UCSD-AML1 (cell line): Measurements from ENCODE around the gene MMP19.
A peak's percentile ranks its signal among the peaks of the same experiment; 100 is the strongest.

ENCODE experiments used
- DNase-seq: peaks from one replicate; lab custom pipeline; 2025; ENCODE audit not compliant: unreplicated experiment; lab: John Stamatoyannopoulos, UW

MMP19 gene

DNA sequence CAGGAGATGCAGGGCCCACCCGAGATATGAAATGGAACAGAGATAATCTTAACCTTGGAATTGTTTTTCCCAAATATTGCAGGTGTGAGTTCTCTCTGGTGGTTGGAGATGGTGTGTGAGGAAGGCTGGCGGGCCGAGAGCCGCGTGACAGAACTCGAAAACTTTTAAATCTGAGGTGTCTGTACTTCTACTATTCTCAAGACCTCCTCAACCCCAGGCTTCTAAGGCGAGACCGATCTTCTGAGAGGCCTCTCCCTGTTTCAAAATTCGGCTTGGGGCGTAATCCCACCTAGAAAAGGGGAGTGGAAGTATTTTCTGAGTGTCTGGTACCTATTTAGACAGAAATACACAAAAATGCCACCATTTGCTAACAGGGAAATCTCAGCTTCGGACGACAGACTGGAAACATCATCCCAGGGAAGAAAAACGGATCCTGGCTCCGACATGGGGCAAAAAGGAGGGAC is 25.8 kb downstream of the MMP19 start:
- no peak for DNase-seq

DNA sequence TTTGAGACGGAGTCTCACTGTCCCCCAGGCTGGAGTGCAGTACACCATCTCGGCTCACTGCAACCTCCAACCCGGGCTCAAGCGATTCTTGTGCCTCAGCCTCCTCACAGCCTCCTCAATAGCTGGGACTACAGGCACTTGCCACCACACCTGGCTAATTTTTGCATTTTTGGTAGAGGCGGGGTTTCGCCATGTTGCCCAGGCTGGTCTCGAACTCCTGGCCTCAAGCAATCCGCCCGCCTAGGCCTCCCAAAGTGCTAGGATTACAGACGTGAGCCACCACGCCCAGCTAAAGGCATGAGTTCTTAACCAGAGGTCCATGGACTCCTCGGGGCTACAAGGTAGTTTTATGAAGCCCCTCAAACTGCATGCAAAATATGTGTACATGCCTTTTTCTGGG is 27.3 kb downstream of the MMP19 start:
- DNase-seq, result no peak

DNA sequence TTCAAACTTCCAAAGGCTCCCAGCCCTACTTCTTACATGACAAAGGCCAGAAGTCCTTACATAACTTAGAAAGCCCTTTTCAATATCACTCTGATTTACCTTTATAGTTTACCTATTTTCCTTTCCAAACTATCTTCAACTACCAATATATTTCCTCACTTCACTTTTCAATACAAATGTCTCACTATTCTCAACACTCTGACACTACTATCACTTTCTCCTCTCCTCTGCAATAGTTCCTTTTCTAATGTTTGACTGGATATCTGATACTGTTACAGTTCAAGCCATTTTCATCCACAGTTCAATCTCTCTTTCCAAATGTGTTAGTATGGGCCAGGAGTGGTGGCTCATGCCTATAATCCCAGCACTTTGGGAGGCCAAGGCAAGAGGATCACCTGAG is 28.5 kb downstream of the MMP19 start:
- no peak for DNase-seq

DNA sequence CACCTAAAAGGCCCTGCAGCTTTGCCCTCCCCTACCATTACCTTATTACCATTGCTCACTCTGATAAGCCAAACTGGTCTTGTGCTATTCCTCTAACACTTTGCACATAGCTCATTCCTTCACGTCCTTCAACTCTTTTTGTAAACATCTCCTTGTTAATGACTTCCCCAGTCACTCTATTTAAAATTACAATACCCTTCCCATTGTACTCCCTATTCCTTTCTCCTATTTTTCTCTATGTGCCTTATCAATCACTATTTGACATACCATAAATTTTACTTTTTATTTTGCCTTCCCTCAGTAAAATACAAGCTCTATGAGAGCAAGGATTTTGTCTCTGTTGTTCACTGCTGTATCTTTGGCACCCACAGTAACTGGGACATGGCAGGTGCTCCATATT is 30.6 kb downstream of the MMP19 start:
- no peak for DNase-seq

DNA sequence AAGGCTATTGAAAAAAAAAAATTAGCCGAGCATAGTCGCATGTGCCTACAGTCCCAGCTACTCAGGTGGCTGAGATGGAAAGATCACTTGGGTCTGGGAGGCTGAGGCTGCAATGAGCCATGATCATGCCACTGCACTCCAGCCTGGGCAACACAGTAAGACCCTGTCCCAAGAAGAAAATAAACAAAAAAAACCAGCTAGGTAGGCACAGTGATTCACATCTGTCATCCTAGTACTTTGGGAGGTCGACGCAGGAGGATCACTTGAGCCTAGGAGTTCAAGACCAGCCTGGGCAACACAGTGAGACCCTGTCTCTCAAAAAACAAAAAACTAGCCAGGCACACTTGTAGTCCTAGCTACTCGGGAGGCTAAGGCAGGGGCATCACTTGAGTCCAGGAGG is 33.5 kb downstream of the MMP19 start:
- DNase-seq, result no peak

DNA sequence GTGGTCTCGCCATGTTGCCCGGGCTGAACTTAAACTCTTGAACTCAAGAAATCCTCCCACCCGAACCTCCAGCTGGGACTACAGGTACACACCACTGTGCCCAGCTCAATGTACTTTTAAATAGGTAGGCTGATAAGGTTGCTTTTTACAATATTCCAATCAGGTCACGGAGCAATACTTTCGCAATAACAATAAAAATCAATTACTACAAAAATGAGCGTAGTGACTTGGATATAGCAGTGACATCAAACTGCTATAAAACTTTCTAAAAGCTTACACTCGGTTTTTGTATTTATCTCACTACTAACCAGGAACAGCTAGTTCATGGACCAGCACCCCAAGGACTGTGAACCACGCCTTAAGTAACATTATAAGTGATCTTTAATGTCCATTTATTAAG is 35.8 kb downstream of the MMP19 start:
- no peak for DNase-seq

DNA sequence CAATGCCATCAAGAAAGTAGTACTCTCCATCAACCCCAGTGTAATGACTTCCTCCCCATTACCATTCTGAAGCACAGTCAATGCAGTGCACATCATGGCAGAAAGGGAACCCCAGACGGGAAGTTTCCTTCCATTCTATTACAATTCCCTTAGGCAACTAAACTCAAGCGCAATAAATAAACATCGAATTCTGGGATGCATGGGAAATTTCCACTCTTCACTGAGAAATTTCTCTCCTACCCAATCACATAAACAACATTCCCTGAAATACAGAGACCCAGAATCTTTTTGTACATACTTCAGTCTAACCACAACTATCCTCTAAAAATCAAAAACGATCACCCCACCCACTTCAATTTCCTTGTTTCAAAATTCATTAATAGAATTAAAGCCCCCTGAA is 45.2 kb downstream of the MMP19 start:
- no peak for DNase-seq

DNA sequence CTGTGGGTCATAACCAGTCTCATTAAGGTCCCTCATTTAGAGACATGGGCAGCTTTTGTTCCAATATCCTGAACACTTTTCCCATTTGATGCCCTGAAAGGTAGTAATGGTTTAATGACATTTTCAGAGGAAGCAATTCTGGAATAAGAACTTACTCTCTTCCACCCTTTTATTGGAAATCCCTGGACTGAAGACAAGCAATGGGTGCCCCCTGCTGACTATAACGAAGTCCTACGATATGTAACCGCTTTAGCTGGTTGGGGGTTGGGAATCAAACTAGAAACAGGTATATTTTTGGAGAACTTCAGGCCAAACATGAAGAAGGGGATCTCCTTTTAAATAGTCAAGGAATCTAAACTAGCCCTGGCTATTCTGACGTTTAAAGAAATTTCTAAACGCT is 45.7 kb downstream of the MMP19 start:
- DNase-seq, result peak; percentile 10

DNA sequence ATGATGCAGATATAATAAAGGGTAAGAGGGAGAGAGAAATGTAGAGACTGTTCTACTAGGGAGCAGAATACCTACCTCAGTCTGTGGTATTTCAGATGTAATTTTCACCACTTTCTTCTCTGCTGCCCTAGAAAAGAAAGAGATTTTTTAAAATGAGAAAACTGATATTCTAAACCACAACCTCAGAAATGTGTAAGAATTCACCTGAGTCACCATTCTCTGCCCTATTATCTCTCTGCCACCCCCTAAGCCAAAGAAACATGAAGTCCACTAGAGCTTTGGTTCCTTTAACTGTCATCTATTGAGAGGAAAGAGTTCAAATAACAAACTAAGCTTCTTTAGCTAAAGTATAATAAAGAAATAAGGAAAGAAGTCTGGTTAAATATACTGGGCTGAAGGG is 46.8 kb downstream of the MMP19 start:
- no peak for DNase-seq

DNA sequence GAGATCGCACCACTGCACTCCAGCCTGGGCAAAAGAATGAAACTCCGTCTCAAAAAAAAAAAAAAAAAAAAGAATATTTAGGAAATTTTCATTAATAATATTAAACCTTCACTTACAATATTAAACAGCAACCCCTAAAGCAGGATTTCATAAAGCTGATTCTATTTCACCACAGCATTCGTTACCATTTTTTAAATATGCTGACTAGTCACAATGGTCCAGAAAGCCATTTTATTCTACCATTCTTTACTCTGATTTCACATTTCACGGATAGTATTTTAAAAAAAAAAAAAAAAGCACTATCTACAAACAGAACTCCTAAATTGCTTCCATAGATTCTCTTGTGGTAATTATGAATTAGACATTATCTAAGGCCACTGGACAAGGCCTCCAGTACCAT is 52.8 kb downstream of the MMP19 start:
- DNase-seq, result no peak

DNA sequence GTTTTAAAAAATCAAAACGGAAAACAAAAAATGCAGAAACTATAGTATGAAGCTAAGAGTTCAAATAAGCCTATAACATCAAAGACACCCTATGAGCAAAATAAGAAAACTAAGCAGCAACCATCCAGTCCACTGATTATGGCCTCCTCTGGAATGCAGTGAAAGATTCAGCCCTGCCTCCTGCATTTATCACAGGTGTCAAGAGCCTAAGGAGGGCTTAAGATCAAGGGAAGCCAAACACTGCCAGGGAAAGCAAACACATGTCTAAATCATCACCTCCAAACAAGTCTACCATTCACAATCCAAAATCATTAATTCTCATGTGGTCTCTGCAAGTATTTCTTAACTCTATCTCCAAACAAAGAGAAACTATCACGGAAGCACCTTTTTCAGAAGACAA is 53.6 kb downstream of the MMP19 start:
- no peak for DNase-seq

DNA sequence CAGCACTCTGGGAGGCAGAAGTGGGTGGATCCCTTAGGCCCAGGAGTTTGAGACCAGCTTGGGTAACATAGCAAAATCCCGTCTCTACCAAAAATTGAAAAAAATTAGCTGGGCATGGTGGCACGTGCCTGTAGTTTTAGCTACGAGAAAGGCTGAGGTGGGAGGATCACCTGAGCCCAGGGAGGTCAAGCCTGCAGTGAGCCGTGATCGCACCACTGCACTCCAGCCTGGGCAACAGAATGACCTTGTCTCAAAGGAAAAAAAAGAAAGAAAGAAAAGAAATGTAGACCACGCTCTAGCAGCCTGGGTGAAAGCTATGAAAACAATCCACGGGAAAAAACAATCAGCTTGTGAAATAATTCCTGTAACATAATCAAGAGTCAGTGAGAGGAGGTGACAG is 54.2 kb downstream of the MMP19 start:
- no peak for DNase-seq
